ENCODE measurements around the gene POU2AF1. TPM values are rescaled to one million over a fixed set of nuclear protein-coding genes. Genes with fewer than 3 reads are reported as not detected.

POU2AF1 gene
- total and polyA plus RNA-seq, 2 of the 13 experiments (the other 11 are each of a cell fraction or from before 2014, with no cell fraction given), result 1.9 to 3.6 TPM

DNA sequence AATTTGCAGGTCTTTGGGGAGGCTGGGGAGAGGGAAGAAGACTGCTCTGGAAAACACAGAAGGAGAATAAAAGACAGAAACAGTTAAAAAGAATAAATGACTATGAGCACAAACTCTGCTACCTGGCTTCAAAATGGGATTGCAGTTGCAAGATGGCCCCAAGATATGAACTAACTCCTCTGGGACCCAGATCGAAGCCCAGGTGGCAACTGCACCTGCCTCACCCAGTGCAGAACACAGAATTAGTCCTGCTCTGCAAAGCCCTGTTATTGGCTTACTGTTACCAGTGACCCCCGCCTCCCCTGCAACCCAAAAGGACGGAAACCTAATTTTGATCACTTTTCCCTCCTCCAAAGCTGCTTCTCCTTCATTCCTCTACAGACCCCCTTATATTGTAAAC, 35.9 kb upstream of the POU2AF1 start:
- H2AFZ ChIP-seq (ENCODE audit: low read length), result no peak overlapping the region
- no peaks in the 10 kb centered on the region for H3K9me3 ChIP-seq (ENCODE audit: low read length)
- no peak overlapping the region for H3K4me3 ChIP-seq (replicated peaks in 1 of 3; ENCODE audit: insufficient read depth in 1 of 3, low read depth in 2 of 3, low read length in 3 of 3)
- 95% methylated on average over 3 of the region's 3 CpGs for WGBS (ENCODE audit: low lambda C conversion rate)
- no peaks in the 10 kb centered on the region for H3K27me3 ChIP-seq (ENCODE audit: control insufficient read depth in 1 of 2, insufficient read depth in 2 of 2, low read length in 2 of 2)
- no TSS peak for BruUV-seq (replicated peaks)
- H3K9ac ChIP-seq (ENCODE audit: insufficient read depth, low read depth, low read length), result no peak overlapping the region
- ChIA-PET POLR2A (no interaction called here), CTCF (ENCODE audit: low intra/inter-chr PET ratio, low total read pairs) (no interaction called here)
- no peaks in the 10 kb centered on the region for H3K36me3 ChIP-seq (replicated peaks in 1 of 2; ENCODE audit: control insufficient read depth in 1 of 2, insufficient read depth in 2 of 2, low read length in 2 of 2)
- no peak overlapping the region for H3K27ac ChIP-seq (ENCODE audit: extremely low read length, insufficient read depth, low read length)
- FAIRE-seq (no peak), ATAC-seq (no peak), DNase-seq (ENCODE audit: low spot score) (no peak)
- no peak overlapping the region for H3K4me2 ChIP-seq (ENCODE audit: low read depth, low read length)
- intact Hi-C loops (cut with micrococcal nuclease; ENCODE audit: unreplicated experiment) (no loop called here), in situ Hi-C loops (cut with HindIII; ENCODE audit: extremely low pct_ligation_motif_present, low pct_unique_long_range_greater_than_20kb) (loop anchor here (5.0 kb wide), 1 partner anchor 53 kb away; no protein-coding TSS in a partner anchor)
- H3K79me2 ChIP-seq (ENCODE audit: insufficient read depth, low read length), result no peaks in the 10 kb centered on the region
- no peaks in the 10 kb centered on the region for H4K20me1 ChIP-seq (ENCODE audit: insufficient read depth, low read length)
- TF ChIP-seq, protein P1, sequence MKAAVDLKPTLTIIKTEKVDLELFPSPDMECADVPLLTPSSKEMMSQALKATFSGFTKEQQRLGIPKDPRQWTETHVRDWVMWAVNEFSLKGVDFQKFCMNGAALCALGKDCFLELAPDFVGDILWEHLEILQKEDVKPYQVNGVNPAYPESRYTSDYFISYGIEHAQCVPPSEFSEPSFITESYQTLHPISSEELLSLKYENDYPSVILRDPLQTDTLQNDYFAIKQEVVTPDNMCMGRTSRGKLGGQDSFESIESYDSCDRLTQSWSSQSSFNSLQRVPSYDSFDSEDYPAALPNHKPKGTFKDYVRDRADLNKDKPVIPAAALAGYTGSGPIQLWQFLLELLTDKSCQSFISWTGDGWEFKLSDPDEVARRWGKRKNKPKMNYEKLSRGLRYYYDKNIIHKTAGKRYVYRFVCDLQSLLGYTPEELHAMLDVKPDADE (CRISPR knock-in tag; IDR thresholded peaks at IDR 0.05), result no peak
- TF ChIP-seq ZNF143 (CRISPR knock-in tag; IDR thresholded peaks at IDR 0.05) (no peak), CEBPB (IDR thresholded peaks at IDR 0.05; ENCODE audit: borderline replicate concordance, low read depth, low read length) (no peak), FOXJ3 (CRISPR knock-in tag; IDR thresholded peaks at IDR 0.05; ENCODE audit: borderline replicate concordance) (no peak), ZSCAN12 (CRISPR knock-in tag; IDR thresholded peaks at IDR 0.05) (no peak), NKX3-1 (CRISPR knock-in tag; IDR thresholded peaks at IDR 0.05) (no peak), ZBTB21 (CRISPR knock-in tag; IDR thresholded peaks at IDR 0.05) (no peak), RORA (CRISPR knock-in tag; IDR thresholded peaks at IDR 0.05) (no peak), FOSL1 (CRISPR knock-in tag; IDR thresholded peaks at IDR 0.05; ENCODE audit: borderline replicate concordance) (no peak), RARA (CRISPR knock-in tag; IDR thresholded peaks at IDR 0.05) (no peak), ZNF652 (CRISPR knock-in tag; IDR thresholded peaks at IDR 0.05; ENCODE audit: borderline replicate concordance, low read depth) (no peak), ZC3H13 (CRISPR knock-in tag; IDR thresholded peaks at IDR 0.05) (no peak), ELF4 (CRISPR knock-in tag; IDR thresholded peaks at IDR 0.05; ENCODE audit: borderline replicate concordance) (no peak), ZNF343 (CRISPR knock-in tag; IDR thresholded peaks at IDR 0.05) (no peak), RBAK (CRISPR knock-in tag; IDR thresholded peaks at IDR 0.05) (no peak)
- H3K4me1 ChIP-seq (ENCODE audit: insufficient read depth, low read length), result peaks cover 70% of the 10 kb centered on the region
